CD4-positive, alpha-beta T cell treated with Interleukin-6 at 100 ng/mL for 8 hours (primary cell): Measurements from ENCODE around the gene APOA4.

Experiments used
- DNase-seq: peaks from one replicate; pipeline ENCODE4 v3.0.0-alpha.2; 2020; ENCODE audit warnings: mixed read lengths, low spot score

Gene APOA4

DNA sequence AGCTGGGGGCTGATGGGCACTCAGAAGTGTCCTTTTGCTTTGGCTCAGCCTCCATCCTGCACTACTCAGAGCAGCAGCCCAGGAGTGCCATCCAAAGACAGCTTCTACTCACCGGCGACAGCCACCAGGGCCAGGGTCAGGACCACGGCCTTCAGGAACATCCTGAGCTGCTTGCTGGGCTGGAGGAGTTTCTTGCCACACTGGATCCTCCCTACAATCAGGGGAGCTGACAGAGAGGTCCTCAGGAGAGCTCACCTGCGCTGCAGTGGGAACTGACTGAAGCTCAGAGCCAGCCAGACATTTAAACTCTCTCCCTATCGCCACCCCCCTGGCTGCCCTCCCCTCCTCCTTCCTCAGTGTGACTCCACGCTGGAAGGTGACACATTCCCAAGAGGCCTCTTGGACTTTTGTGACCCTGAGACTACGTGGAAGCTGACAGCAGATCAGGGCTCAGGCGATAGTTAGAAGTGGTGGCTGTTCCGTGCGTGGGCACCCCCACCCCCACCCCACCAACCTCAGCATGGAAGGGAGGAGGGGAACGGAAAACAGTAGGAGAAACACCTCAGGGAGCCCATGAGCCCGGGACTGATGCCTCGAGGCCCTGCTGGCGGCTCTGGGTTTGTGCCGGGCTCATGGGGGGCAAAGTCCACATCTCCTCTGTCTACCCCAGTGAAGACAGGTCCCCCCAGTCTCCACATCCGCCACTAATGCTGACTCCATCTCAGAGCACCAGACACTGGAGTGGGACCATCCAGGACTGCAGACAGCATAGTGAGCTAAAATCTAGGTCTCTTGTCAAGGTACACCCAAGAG is at the start of gene APOA4:
Gene APOA4 (minus strand): TSS at position 274 of the 813 bp plus-strand sequence. CDS start 113 bp downstream, at position 161.
- DNase-seq, result no peak

DNA sequence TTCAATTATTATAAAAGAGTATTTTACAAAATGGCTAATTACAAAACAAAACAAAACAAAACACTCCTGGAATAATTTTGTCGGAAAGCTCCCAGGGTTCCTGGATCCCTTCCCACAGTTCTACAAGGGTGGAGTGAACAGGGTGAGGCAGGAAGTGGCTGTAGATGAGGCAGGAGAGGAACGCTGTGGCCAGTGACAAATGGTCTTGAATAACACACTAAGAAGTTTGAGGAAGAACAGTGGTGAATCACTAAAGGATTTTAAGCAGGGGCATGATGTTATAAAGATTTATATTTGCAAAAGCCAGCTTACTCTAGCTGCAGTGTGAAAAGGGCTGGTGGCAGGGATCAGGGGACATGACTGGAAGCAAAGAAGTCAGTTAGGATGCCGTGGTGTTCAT is 48.1 kb upstream of the APOA4 start:
- DNase-seq, result no peak

DNA sequence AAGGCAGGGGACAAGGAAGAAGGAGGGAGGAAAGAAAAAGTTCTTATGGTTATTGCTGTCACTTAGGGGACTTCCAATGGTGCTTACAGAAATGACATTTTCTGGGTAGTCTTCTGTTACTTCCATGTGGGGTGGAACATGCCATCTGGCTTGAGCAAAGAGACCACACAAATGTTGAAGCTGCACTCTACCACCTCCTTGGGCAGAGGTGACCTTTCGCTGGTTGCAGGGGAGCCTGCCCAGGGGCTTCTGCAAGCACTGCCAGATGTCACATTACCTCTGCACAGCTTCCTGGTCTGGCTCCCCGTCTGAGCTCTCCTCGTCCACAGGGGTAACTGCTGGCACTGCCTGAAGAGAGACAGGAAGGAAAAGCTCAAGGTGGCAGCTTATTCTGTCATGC is 47.0 kb upstream of the APOA4 start:
- DNase-seq, result no peak

DNA sequence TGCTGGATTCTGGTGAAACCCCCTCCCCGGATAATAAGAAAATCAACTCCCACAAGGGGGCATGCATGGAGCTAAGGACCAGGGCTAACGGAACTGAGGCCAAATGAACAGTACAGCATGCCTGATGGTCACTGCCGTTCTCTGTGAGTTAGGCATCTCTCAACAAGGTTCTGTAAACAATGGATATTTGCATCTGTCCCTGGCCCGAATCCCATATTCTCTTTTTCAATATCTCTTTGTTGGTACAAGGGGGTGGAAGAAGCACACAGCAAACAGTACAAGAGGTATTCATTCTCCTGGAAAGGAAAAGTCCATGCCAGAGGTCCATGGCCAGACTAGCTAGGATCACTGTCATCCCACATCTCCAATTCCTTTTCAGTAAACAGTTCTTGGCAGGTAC is 46.5 kb upstream of the APOA4 start:
- no peak for DNase-seq

DNA sequence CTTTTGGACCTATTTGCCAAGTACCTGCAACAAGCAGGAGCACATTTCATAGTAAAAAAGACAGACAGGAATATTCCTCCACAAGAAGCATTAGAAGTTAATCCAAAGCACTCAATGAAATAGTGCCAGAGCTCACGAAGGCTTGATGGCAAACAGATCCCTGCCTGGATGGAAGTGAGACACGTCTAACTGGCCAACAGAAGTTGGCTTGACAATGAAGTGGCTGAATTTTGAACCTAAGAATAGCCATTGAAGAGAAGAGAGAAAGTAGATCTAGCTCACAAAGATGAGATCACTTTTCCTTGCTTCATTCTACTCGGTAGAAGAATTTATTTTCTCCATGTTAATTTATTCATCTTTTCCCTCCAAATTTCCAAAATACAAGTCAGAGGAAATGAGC is 45.0 kb upstream of the APOA4 start:
- DNase-seq, result no peak

DNA sequence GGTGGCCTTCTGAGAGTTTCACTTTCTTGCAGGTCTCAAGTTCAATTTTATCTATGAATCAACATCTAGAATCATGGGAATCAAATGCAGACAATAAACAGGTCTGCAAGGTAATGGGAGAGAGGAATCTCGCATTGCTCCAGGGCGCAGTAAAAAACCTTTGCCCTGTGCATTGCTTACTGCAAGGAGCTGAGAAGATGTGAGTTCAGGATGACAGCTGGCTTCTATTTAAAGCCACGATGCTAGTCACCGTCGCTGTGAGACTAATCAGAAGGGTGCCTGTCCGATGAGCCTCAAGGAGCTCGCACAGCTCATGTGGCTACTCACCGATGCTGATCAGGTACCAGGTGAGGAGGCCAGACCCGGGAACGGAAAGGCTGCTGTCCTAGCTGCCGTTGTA is 44.5 kb upstream of the APOA4 start:
- no peak for DNase-seq

DNA sequence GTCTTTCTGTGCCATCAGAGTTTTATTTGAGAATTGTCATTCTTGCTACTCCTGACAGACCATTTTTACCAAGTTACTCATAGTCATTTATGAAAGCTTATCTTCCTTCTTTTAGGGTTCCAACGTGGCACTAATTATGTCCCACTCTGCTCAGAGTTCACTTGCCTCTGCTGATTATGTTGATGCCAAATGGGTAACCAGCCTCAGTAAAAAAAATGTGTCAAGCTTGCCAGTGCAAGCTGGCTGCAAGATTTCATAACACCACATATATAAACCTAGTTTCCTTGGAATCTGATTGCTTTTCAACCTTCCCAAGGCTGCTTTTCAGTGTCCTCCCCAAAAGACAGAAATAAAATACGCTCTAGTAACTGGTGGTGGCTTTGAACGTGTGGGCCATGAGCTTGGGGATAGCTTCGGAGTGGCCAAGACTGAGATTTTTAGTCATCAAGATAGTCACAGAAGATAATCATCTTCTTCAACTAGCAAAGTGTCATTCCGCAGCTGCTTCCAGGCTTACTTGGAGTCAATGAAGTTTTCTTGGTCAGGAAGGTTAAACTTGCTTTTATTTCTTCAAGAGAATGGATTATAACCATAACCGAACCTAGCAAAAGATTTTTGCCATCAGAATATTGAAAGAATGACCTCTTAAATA is 43.8 kb upstream of the APOA4 start:
- DNase-seq, result no peak

DNA sequence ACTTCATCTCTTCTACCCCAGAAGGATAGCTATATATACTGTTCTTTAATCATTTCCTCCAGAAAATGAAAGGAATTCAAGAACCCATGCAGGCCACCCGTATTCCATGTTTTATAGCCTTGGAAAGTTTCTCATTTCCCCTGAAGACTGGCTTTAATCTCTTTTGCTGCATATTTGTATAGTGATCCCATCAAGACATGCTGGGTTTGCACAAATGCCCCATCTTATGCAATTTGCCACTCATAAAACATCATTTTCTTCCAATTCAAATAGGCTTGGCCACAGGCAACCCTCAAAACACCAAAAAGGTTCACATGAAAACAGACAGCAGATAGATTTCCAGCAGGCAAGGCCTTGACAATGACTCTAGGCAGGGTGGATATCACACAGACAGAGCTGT is 42.6 kb upstream of the APOA4 start:
- DNase-seq, result no peak

DNA sequence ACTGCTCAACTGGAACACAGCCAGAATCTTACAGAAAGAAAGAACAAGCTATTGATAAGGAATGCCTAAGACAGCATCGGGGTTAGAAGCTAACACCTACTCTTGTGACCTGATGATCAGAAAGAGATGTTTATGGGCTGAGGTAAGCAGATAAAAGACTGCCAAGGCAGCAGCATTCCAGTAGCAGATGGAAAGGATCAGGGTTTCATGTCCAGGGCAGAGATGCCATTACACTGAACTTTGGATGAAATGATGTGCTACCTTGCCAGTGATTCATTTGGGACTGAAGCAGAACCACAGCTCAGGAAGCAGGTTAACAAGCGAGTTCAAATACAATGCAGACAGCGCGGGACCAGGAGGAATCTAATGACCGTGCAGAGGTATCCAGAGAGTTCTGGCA is 41.4 kb upstream of the APOA4 start:
- no peak for DNase-seq

DNA sequence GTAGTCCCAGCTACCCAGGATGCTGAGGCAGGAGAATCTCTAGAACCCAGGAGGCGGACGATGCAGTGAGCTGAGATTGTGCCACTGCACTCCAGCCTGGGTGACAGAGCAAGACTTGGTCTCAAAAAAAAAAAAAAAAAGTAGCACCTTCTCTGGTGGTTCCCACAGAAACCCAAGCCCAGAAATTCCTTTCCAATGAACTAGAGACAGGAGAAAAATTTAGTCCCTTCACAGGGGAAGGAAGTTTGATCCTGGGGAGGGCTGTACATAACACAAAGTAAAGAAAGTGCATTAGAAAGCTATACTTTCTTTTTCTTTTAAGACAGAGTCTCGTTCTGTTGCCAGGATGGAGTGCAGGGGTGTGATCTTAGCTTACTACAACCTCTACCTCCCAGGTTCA is 39.8 kb upstream of the APOA4 start:
- DNase-seq, result no peak

DNA sequence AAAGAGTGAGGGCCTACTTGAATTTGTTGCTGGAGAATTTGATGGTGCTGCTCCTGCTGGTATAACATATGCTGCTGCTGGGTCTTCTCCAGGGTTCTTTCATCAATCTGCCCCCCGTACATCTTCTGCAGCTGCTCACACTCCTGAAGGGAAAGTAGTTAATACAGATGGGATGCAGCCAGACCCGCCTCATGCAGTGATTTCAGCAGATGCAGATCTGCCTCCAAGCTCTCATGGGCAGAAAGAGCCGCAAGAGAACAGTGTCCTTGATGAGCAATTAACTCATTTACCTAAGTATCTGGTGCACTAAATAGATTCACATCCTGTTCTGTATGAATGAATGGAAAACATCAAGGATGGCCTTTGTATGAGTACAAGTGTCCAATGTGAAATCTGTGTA is 39.1 kb upstream of the APOA4 start:
- DNase-seq, result no peak

DNA sequence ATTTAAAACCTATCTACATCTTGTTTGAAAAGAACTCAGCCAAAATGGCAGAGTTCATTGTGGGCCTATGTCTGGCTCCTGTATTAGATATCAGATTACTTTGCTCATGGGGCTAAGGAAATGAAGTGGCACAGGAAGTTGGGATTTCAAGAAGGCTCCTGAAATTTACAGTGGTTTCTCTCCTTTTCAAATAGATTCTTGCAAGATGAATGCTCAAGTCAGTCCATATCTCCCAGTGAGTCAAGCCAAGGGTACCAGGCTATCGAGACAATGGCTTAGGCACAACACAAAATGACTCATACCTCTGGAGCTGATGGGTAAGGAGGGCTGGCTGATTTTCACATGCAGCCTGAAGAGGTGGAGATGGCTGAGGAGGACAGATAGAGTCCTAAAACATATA is 38.4 kb upstream of the APOA4 start:
- DNase-seq, result no peak

DNA sequence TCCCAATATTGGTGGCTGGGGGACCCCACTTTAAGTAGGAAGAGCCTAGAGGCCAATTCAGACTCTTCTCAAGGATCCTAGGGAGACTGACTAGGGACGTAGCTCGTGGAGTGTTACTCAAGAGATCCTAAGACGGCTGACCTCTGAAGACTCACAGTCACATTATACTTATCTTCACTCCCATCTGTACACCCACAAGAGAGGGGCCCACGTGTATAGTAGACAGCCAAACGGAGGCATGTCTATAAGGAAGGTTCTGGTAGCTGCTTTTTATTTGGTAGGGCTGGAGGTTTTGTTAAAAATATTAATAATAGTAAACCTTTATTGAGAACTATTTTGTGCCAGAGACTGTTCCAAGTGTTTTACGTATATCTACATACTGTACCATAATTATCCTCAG is 37.2 kb upstream of the APOA4 start:
- DNase-seq, result no peak

DNA sequence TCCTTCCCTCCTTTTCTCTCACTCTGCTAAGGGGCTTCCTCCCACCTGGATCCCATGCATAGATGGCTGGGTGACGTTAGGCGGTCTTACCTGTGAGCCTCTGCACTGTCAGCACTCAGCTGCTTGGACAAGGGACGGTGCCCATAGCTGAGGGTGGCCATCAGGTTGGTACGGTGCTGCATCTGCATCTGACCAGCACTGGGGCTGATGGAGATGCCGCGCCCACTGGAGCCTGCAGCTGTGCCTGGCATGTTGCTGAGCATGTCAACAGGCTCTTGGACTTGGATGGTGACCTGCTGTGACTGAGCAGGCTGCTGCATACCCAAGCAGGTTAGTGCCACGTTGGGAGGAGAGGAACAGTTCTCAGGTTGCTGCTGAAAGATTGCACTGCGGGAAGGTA is 36.1 kb upstream of the APOA4 start:
- no peak for DNase-seq

DNA sequence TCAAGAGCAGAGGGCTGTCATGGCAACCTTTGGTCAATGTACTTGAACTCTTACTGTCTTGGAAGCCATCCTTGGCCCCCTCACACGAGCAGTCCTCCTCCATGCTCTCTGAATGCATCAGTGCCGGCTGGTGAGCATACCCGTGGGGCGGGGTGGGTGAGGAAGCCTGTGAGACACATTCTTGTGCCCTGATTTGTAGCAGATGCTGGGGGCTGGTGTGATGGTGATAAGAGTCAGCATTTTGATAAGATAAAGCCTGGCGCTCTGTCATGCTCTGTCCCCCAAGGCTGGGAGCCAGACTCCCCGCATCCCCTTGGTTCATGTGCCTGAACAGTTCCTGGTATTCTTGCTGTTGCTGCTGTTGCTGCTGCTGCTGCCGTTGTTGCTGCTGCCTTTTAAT is 34.8 kb upstream of the APOA4 start:
- no peak for DNase-seq

DNA sequence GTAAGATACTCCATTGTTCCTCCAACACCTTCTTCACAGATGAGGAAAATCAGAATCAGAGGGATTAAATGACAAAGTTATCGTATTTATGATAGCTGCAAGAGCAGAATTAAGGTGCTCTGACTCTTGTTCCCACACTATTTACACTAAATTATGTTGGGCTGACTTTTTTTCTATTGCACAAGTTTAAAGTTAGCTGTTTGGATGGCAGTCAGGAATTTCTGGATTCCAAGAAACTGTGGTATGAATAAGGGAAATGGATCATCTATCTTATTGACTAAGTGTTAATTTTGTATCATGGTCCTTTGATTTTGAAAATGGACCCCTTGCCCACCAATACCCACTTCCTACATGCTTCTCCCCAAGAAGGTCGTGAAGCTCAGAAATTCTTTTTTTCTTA is 34.2 kb upstream of the APOA4 start:
- no peak for DNase-seq

DNA sequence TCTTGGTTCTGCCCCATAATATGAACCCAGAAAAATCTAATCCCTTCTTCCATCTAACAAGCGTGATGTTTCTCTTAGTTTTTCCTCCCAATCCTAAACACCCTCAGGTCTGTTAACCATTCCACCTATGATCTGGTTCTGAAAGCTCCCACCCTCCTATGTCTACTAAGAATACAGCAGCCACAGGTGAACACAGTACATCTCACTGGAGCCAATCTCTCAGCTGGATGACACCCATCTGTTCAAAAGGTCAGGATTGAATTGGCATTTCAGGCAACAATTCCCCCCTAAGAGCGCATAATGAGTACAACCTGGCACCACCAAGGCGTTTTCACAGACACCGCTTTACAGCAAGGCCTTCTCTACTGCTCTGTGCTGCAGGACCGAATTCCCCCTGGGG is 33.3 kb upstream of the APOA4 start:
- DNase-seq, result no peak

DNA sequence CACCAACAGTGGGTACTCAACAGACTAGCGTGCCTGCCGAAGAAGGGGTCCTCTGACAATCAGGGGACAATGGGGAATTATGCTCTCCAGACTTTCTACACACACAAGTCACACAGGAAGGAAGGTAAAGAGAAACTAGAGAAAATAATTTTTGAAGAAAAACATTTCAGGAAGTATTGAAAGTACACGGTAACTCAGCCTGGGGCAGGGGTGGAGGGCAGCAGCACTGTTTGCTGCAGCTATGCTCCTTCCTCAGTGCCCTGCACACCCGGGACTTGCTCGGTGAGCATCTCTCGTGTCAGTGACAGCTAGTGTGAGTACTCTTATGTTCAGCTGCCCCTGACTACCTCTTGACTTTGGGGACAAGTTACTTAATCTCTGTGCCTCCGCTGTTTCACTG is 32.3 kb upstream of the APOA4 start:
- DNase-seq, result peak; percentile 22

DNA sequence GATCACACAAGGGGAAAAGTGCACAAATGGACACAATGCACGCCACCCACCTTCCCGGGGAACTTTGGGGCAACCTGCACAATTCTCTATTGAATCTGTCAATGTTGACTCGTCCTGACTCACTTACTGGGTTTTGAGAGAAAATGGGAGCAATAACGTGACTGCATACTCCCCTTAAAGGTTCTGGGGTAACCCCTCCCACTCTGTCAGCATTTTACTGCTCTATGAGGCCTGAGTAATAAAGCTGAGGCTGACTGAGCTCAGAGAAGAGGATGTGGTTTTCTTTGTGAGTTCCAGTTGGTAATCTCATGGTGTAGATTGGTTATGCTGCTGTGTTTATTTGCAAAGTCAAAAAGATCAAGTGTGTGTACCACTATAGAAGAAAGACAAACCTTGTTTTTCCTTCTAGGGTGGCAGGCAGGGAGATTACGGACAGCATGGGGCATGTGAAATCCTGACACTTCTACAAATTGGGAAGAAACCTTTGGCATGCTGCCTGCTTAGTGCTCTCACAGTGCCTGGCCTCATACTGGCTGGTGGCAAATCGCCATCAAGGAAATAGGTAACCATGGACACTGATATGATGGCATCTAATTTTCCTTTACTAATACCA is 30.5 kb upstream of the APOA4 start:
- peak; percentile 86 for DNase-seq

DNA sequence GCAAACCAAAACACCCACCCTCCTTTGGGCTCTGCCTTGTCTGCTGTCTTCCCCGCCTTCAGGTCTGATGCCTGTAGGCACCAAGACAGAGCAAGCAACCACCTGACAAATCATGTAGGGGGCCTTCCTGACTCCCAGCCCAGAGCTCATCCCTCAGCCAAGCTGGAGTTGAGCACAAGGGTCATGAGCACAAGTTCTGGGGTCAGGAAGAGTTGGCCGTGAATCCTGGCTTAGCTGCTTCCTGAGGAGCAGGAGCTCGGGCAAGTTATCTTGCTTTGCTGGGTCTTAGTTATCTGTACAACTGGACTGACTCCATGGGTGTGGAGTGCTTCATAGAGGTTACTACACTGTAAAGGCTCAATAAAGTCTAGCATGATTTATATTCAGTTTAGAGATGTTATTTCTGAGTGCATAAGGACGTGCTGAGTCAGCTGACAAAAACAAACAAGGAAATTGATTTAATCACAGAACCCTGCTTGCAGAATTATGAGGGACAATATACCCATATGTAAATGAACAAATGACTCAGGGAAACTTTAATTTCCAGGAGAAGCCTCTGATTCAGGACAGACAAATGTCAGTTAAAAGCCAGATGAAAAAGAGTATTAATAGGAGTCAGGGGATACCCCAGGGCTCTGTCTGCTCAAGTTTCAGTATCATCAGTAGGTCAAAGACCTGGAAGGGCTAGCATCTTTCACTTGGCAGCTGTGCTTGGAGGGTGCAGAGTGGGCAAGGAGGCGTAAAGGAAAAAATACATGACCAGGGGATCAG is 29.3 kb upstream of the APOA4 start:
- DNase-seq, result no peak

DNA sequence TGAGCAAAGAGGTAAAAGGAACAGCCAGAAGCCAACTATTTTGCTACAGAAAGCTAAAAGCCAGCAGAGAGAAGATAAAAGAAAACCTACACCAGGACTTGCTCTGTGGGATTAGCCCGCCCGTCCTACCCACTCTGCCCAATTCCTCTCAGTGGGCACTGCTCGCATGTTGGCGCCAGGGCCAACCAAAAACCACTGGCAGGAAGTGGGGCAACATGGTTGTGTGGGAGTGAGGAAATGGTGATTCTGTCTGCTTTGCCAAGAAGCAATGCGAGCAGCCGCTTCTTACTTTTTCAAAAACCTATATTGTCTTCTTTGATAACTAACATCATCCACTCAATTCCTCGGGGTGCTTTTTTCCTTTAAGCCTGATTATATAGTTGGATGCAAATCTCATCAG is 28.5 kb upstream of the APOA4 start:
- DNase-seq, result peak; percentile 66

DNA sequence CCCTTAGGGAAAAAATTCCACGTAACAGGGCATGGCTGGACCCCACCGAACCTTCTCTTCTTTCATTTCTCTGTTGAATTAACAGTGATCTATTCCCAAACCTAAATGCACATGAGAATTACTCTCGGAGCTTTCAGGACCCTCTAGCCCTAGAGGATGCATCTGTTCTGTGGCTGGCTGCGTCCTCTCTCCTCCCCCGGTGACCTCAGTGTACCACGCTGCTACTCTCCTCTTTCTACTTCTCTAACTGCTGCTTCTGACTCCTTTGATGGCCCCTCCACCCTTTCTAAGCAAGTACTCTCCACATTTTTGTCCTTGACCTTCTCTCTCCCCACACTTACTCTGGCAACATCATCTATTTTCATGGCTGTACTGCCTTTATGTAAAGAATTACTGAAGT is 26.4 kb upstream of the APOA4 start:
- DNase-seq, result no peak

DNA sequence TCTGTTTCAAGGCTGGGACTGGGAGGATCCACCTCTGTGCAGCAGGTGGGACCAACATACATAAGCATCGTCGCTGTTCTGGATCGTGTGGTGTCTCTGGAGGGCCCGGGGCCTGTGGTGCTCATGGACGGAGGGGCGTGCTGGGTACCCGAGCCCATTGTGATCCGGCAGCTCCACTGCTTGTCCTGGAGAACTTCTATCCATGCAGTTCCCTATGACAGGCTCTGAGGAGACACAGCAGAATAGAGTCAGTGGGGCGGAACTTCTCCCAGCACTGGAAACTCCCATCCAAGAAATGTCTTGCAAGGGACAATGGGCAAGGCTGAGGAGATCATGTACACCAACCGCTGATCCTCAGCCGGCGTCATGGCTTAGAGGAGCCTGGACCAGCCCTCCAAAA is 26.0 kb upstream of the APOA4 start:
- no peak for DNase-seq
